GM12864 (cell line): Measurements from ENCODE around the gene DCN.

Experiments
- DNase-seq: peaks from one replicate; pipeline ENCODE4 v3.0.0-alpha.2; 2011; ENCODE audit warnings: low read depth
- H3K4me3 ChIP-seq: 2 replicates; pipeline ENCODE4 v1.5.1; 2011; ENCODE audit warnings: mild to moderate bottlenecking, low read depth, low read length, control low read depth
- TF ChIP-seq, protein P1 (sequence below): IDR thresholded peaks from 2 replicates; pipeline ENCODE4 v1.5.1; 2011; ENCODE audit warnings: low read depth, mild to moderate bottlenecking, moderate library complexity, low read length, control low read depth, inconsistent platforms; ENCODE audit errors: missing control alignments

The DCN gene

DNA sequence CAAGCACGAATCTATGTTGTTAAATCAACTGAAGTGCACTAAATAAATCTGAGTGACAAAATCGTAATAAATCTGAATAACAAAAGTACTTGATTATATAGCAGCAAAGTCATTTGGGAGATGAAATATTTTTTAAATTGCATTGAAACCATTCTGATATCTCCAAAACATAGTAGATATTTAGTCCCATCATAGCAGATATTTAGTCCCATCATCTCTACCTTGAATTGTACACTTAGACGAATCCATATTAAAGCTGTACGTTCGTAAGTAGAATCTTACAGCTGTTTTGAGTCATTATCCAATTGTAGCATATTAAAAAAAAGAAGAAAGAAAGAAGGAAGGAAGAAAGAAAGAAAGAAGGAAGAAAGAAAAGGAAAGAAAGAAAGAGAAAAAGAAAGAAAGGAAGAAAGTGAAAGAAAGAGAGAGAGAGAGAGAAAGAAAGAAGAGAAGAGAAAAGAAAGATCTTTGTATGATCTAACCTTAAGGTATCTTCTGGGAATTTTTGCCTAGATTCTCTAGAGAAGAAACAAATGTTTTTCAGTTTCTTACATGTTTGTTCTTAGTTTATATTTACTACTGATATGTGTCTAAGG is 2.6 kb downstream of the DCN start:
- DNase-seq, result no peak
- no peak overlapping the region for H3K4me3 ChIP-seq

DNA sequence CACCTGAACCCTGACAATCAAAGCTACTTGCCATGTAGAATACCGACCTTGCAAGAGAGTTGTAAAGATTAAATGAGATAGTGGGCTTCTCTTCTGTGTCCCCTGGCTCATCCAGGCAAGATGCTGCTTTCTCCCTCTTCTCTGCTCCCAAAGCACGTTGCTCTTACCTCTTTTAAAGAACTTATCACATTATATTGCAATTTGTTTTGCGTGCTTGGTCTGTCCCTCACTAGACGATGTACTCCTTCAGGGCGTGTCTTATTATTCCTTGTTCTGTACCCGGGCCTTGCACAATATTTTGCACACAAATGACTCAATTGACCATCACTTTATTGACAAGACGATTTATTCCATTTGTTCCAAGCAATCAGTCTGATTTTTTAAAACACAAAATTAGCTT is 3.3 kb downstream of the DCN start:
- TF ChIP-seq, protein P1, sequence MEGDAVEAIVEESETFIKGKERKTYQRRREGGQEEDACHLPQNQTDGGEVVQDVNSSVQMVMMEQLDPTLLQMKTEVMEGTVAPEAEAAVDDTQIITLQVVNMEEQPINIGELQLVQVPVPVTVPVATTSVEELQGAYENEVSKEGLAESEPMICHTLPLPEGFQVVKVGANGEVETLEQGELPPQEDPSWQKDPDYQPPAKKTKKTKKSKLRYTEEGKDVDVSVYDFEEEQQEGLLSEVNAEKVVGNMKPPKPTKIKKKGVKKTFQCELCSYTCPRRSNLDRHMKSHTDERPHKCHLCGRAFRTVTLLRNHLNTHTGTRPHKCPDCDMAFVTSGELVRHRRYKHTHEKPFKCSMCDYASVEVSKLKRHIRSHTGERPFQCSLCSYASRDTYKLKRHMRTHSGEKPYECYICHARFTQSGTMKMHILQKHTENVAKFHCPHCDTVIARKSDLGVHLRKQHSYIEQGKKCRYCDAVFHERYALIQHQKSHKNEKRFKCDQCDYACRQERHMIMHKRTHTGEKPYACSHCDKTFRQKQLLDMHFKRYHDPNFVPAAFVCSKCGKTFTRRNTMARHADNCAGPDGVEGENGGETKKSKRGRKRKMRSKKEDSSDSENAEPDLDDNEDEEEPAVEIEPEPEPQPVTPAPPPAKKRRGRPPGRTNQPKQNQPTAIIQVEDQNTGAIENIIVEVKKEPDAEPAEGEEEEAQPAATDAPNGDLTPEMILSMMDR, result no peak

More for the DNA sequence above, 2.6 kb downstream of the DCN start:
- TF ChIP-seq, protein P1, result no peak

DNA sequence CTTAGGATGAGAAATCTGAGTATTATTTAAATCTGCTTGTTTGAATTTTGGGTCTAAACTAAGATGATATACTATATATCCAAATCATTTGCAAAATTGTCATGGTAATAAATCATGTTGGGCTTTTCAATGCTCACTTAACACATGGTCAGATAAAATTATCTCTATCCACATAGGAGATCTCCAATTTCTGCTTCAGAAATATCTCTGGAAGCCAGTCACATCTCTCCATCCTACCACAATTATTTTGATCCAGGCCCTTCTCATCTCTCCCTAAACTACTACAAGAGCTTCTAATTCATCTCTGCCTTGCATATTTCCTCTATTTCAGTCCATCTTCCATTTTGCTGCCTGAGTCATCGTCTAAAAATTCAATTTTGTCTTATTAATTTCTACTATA is 3.8 kb downstream of the DCN start:
- H3K4me3 ChIP-seq, result no peak overlapping the region
- DNase-seq, result no peak
- TF ChIP-seq, protein P1, result no peak

More for the DNA sequence above, 3.3 kb downstream of the DCN start:
- no peak overlapping the region for H3K4me3 ChIP-seq
- DNase-seq, result no peak

DNA sequence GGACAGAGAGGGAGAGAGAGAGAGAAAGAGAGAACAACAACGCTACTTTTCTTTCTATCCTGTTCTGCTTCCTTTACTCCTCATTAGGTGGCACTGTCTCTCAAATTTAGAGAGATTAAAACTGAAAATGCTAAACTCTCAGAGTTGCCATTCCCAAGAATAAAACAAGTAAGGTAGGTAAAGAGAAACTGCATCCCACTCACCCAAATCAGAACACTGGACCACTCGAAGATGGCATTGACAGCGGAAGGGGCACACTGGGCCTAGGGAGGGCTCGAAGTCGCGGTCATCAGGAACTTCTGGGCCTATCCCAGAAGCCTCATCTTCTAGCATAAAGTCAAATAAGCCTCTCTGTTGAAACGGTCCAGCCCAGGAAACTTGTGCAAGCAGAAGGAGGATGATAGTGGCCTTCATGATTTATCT is 4.5 kb downstream of the DCN start:
- DNase-seq, result no peak
- no peak overlapping the region for H3K4me3 ChIP-seq
- TF ChIP-seq, protein P1, result peak; percentile 29

DNA sequence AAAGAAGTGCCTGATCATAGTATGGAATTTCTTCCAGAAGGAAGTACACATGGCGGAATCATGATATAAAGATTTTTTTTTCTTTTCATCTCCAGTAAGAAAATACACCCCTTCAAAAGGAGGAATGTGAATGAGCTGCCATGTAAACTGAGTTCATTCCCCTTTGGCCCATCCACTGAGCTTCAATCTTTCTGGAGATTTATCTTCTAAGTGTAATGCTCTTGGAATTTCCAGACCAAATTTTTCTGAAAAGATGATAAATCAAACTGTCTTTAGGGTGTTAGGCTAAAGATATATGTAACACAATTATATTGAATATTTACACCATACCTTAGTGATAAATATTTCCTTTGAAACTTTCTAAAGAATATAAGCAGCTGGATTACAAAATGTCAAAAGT is 5.2 kb downstream of the DCN start:
- no peak overlapping the region for H3K4me3 ChIP-seq
- no peak for DNase-seq
- TF ChIP-seq, protein P1, result no peak

DNA sequence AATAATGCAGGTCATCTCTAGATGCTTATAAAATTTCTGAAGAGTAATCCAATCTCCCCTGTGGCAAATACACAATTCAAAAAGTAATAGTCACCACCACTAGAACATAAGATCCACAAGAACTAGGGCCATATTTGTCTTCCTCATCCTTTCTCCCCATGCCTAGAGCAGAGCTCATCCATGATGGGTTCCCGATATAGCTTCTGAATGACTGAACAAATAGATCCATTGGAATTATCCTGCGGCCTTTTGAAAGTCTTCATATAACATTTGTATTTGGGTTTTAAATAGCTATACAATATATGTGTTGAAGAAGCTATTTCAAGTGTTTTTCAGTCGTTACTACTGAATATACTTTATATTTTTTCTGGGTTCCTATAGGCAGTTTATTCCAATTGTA is 5.7 kb downstream of the DCN start:
- TF ChIP-seq, protein P1, result no peak
- no peak overlapping the region for H3K4me3 ChIP-seq
- no peak for DNase-seq

DNA sequence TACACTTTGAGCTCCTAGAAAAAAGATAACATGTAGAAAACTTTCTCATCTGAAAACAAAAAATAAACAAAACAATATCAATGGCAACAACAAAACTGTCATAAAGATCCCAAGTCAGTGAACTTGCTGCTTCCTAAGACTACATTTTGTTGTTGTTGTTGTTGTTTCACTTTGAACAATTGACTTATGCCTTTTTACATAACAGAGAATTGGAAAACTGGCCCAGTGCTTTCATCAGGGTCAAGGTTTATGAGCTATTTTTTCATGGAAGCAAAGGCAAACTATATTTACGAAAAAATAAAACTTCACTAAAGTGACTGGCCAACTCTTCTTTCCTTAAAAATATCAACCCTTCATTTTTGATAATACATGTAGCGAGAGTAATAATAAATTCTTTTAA is 6.3 kb downstream of the DCN start:
- DNase-seq, result no peak
- TF ChIP-seq, protein P1, result no peak
- H3K4me3 ChIP-seq, result no peak overlapping the region
